Ascending aorta (tissue), 2 donors: ENCODE data around the gene SLC7A8. TPM values are rescaled to one million over a fixed set of nuclear protein-coding genes. Genes with fewer than 3 reads are reported as not detected.
"Not testable (repeated sequence)": the region's sequence is repeated elsewhere in the genome, so short reads cannot be mapped to it uniquely, and the experiment has no call there.

Experiments used
- DNase-seq, 2 donors: peaks; one replicate each; pipeline ENCODE4 v3.0.0-alpha.2; 2019; ENCODE audit warnings: low spot score in 2 of 2
- H3K27ac ChIP-seq, 2 donors: fragments of 200-600 bp; sonication (generic); one replicate each; pipeline ENCODE4 v1.5.1; 2016 to 2017; ENCODE audit warnings: mild to moderate bottlenecking in 1 of 2
- H3K27me3 ChIP-seq: fragments of 200-600 bp; sonication (generic); one replicate; pipeline ENCODE4 v1.5.1; 2017
- H3K36me3 ChIP-seq, 2 donors: fragments of 200-600 bp; sonication (generic); one replicate each; pipeline ENCODE4 v1.5.1; 2016
- H3K4me1 ChIP-seq, 2 donors: fragments of 200-600 bp; sonication (generic); one replicate each; pipeline ENCODE4 v1.5.1; 2016 to 2017; ENCODE audit warnings: mild to moderate bottlenecking in 1 of 2
- H3K4me3 ChIP-seq, 2 donors: fragments of 200-600 bp; sonication (generic); one replicate each; pipeline ENCODE4 v1.5.1; 2016 to 2017; ENCODE audit warnings: mild to moderate bottlenecking in 1 of 2
- H3K9me3 ChIP-seq, 2 donors: fragments of 200-600 bp; sonication (generic); one replicate each; pipeline ENCODE4 v1.5.1; 2016
- CTCF ChIP-seq, 3 experiments: fragments of 200-600 bp in 2 of 3; fragments of 450-650 bp in 1 of 3; sonication (generic) in 2 of 3; IDR thresholded peaks; one replicate each; pipeline ENCODE4 v1.5.1; 2016 to 2019; ENCODE audit warnings: antibody characterized with exemption in 3 of 3, mild to moderate bottlenecking in 1 of 3, moderate library complexity in 1 of 3
- intact Hi-C: fragments of 100-400 bp; cut with DNase I; formaldehyde crosslinking; loops from one replicate; pipeline ENCODE4 v1.15.1; 2023
- total RNA-seq: library from RNA; depleted of rRNA; stranded (reverse); fragments of >200 nt; gene quantifications from one replicate; pipeline ENCODE4 v1.1.0, GENCODE V29; 2016

SLC7A8 gene
- total RNA-seq, 1 donor from 2014 or later, result 59.9 TPM

GRCh38 chr14:23206422-23207145 is 23.1 kb upstream of the SLC7A8 start:
- DNase-seq, result no peak
- intact Hi-C loops, result no loop called here
- no peaks in the 10 kb centered on the region for H3K9me3 ChIP-seq
- no peak overlapping the region for H3K4me3 ChIP-seq
- no peaks in the 10 kb centered on the region for H3K36me3 ChIP-seq
- no peak overlapping the region for H3K27ac ChIP-seq
- H3K4me1 ChIP-seq, result no peaks in the 10 kb centered on the region
- no peak for TF ChIP-seq CTCF (IDR thresholded peaks at IDR 0.05)
- H3K27me3 ChIP-seq, result no peaks in the 10 kb centered on the region

- H3K27me3 ChIP-seq, result no peaks in the 10 kb centered on the region
- no peak for DNase-seq
- H3K4me1 ChIP-seq, result no peaks in the 10 kb centered on the region
- intact Hi-C loops, result no loop called here
- TF ChIP-seq CTCF (IDR thresholded peaks at IDR 0.05), result no peak
- H3K36me3 ChIP-seq, result no peaks in the 10 kb centered on the region
- no peak overlapping the region for H3K27ac ChIP-seq
- no peaks in the 10 kb centered on the region for H3K9me3 ChIP-seq
- no peak overlapping the region for H3K4me3 ChIP-seq
These were observed 18.5 kb upstream of the SLC7A8 start for GRCh38 chr14:23202001-23202400.

GRCh38 chr14:23199141-23199540 is 15.7 kb upstream of the SLC7A8 start:
- H3K4me3 ChIP-seq, H3K27ac ChIP-seq, H3K27me3 ChIP-seq, H3K36me3 ChIP-seq, DNase-seq, intact Hi-C loops, H3K4me1 ChIP-seq, H3K9me3 ChIP-seq: not testable (repeated sequence)

- intact Hi-C loops, H3K4me3 ChIP-seq, H3K27ac ChIP-seq, H3K27me3 ChIP-seq, DNase-seq, H3K4me1 ChIP-seq, H3K36me3 ChIP-seq, H3K9me3 ChIP-seq: not testable (repeated sequence)
These were observed 13.0 kb upstream of the SLC7A8 start for GRCh38 chr14:23196487-23196886.

- intact Hi-C loops, result no loop called here
- H3K4me1 ChIP-seq, result no peaks in the 10 kb centered on the region
- H3K9me3 ChIP-seq, result no peaks in the 10 kb centered on the region
- no peak overlapping the region for H3K27ac ChIP-seq
- no peaks in the 10 kb centered on the region for H3K36me3 ChIP-seq
- no peak for TF ChIP-seq CTCF (IDR thresholded peaks at IDR 0.05)
- H3K4me3 ChIP-seq, result no peak overlapping the region
- no peaks in the 10 kb centered on the region for H3K27me3 ChIP-seq
- DNase-seq, result no peak
These were observed 12.2 kb upstream of the SLC7A8 start for GRCh38 chr14:23195552-23196101.

GRCh38 chr14:23193432-23193831 is 10.0 kb upstream of the SLC7A8 start:
- no peaks in the 10 kb centered on the region for H3K9me3 ChIP-seq
- H3K4me3 ChIP-seq, result no peak overlapping the region
- no peaks in the 10 kb centered on the region for H3K27me3 ChIP-seq
- no peak for DNase-seq
- H3K4me1 ChIP-seq, result no peaks in the 10 kb centered on the region
- intact Hi-C loops, result no loop called here
- no peak overlapping the region for H3K27ac ChIP-seq
- no peak for TF ChIP-seq CTCF (IDR thresholded peaks at IDR 0.05)
- no peaks in the 10 kb centered on the region for H3K36me3 ChIP-seq
